Inferior parietal cortex (tissue), 1 donor: ENCODE measurements around the gene CHAC1.
"Not testable (repeated sequence)": the region's sequence is repeated elsewhere in the genome, so short reads cannot be mapped to it uniquely, and the experiment has no call there.

ENCODE experiments used
- DNase-seq: peaks from one replicate; pipeline ENCODE4 v3.0.0-alpha.2; 2016; ENCODE audit errors: extremely low spot score

CHAC1 gene

GRCh38 chr15:40937762-40938535 lies 15.3 kb upstream of the CHAC1 start:
- DNase-seq: no peak

DNA sequence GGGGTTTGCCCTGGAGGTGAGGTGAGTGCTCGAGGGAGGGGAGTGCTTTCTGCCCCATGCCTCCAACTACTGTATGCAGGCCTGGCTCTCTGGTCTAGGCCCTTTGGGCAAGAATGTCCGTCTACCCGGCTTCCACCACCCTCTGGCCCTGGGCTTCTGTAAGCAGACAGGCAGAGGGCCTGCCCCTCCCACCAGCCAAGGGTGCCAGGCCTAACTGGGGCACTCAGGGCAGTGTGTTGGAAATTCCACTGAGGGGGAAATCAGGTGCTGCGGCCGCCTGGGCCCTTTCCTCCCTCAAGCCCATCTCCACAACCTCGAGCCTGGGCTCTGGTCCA lies 14.8 kb upstream of the CHAC1 start:
- no peak for DNase-seq

DNA sequence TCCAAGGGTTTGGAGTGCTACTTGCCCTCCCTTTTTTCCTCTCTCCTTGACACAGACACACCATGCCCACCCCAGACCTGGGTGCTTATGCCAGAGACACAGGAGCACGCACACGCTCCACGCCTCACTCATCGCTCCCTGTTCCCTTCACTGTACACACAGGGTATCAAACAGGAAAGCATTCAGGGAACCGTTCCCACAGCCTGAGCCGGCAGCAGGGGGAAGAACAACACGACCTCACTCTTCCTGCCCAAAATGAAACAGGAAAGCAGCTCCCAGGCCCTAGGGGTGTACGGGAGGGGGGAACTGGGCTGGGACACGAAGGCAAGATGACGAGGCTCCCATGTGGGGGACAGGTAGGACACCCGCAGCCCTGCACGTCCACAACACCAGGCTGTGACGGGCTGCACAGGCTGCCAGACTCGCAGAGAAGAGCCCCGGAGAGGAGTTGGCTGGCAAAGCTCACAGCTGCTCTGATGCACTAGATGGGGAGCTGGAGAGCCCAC lies 12.9 kb upstream of the CHAC1 start:
- DNase-seq: no peak

- no peak for DNase-seq
These were observed 12.2 kb upstream of the CHAC1 start for GRCh38 chr15:40941068-40941527.

DNA sequence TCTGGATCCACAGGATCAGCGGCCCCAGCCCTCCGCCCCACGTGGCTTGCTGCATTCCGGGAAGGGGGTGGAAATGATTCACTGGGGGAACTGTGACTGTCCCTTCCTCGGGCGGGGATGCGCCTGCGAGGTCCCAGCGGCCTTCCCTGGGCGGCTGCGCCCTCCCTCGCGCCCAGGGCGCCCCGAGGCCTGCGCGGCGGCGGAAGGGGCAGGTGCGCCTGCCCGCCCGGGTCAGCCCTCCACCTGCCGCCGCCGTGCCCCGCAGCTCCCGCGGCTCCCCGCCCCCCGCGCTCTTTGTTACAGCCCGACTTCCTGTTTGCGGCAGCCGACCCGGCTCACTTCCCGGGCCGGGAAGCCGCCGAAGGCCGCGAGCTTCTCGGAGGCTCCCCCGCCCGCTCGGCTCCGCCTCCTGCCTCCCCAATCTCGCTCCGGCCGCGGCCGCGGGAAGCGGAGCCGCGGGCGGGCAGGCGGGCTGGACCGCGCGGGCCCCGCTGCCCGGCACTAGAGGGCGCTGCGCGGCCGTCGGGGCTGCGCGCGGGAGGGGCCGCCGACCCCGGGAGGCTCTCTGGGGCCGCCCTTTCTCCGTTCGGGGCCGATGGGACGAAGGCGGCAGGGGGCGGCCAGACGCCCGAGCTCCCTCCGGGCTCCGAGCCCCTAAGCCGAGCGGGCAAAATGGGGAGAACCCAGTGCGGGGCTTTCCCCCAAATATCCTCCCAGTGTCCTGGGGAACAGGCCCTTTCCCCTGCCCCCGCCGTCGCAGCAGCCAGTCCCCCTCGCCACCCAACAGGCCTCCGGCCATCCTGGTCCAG lies 11.5 kb upstream of the CHAC1 start:
- peak; percentile 57 for DNase-seq

- DNase-seq: no peak
These were observed 10.9 kb upstream of the CHAC1 start for GRCh38 chr15:40942337-40942854.

GRCh38 chr15:40942878-40943277 lies 10.4 kb upstream of the CHAC1 start:
- DNase-seq: no peak

- no peak for DNase-seq
These were observed 9.4 kb upstream of the CHAC1 start for GRCh38 chr15:40943764-40944365.

GRCh38 chr15:40944510-40945296 lies 8.6 kb upstream of the CHAC1 start:
- no peak for DNase-seq

- DNase-seq: no peak
These were observed 4.4 kb upstream of the CHAC1 start for GRCh38 chr15:40948706-40949473.

DNA sequence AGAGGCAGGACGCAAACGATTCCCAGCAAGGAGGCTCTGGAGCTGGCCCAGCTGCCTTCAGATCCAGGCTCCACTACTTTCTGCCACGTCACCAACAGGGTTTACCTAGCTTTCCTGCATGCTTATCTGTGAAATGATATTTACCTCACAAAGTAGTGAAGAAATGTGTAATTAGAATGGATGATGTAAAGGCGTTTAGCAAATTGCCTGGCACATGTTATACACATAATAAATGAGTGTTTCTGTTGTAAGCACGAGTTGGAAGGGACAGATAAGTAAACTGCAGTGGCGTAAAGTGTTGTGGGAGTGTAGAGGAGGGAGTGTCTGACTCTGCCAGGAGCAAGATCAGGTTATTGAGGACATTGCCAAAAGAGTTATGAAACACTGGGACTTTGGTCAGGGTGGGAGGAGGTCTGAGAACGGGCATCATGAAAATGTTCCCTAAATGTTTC lies 3.5 kb upstream of the CHAC1 start:
- no peak for DNase-seq

GRCh38 chr15:40951764-40952163 lies 1.5 kb upstream of the CHAC1 start:
- DNase-seq: no peak

DNA sequence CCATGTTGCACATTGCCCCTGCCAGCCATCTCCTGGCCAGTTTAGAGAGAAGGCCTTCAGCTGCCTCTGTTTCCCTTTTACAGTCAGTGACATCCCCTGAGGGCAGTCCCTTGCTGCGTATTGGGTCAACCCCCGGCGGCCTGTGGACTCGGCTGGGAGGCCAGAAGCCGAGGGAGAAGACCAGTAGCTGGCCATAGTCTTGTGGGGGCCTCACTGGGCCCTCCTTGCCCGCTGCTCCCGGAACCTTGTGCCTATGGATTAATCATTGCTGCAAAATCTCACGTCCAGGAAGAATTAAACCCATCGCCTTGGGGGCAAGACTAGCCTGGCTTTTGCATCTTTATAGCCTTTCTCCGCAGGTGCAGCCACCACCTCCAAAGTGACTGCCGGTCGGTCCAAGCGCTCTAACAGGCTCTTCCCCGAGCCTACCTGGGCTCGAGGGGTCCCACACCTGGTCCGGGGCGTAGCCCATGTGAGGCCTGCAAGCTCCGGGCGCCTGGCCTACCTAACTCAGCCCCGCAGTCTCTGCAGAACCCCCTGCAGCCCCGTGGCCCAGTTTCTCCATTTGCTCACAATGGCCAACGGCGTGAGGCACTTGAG lies 870 bp upstream of the CHAC1 start:
- no peak for DNase-seq

GRCh38 chr15:40953713-40954074 lies 423 bp downstream of the CHAC1 start:
- DNase-seq: no peak

GRCh38 chr15:40954158-40954848 lies 1.0 kb downstream of the CHAC1 start:
- not testable (repeated sequence) for DNase-seq

- DNase-seq: no peak
These were observed 2.1 kb downstream of the CHAC1 start for GRCh38 chr15:40955141-40955903.

- no peak for DNase-seq
These were observed 2.8 kb downstream of the CHAC1 start for GRCh38 chr15:40955930-40956540.

GRCh38 chr15:40956541-40956982 lies 3.3 kb downstream of the CHAC1 start:
- no peak for DNase-seq
